NCI-H187 treated with DMSO at 0.1 percent for 48 hours (cell line): ENCODE results near the gene ENTR1.
"Not testable (repeated sequence)": the region's sequence is repeated elsewhere in the genome, so short reads cannot be mapped to it uniquely, and the experiment has no call there.

ENCODE experiments used
- DNase-seq: peaks from one replicate; lab custom pipeline; 2025; lab: John Stamatoyannopoulos, UW

Gene ENTR1

GRCh38 chr9:136438548-136439480 lies 28.4 kb upstream of the ENTR1 start:
- DNase-seq = no peak

GRCh38 chr9:136437839-136438547 lies 27.6 kb upstream of the ENTR1 start:
- DNase-seq = no peak

GRCh38 chr9:136437430-136437829 lies 27.0 kb upstream of the ENTR1 start:
- DNase-seq = no peak

GRCh38 chr9:136436055-136436634 lies 25.7 kb upstream of the ENTR1 start:
- DNase-seq = no peak

- DNase-seq = no peak
Measured at GRCh38 chr9:136434580-136435169, 24.3 kb upstream of the ENTR1 start.

GRCh38 chr9:136433849-136434579 lies 23.6 kb upstream of the ENTR1 start:
- no peak for DNase-seq

- no peak for DNase-seq
Measured at GRCh38 chr9:136433043-136433715, 22.8 kb upstream of the ENTR1 start.

- DNase-seq = no peak
Measured at GRCh38 chr9:136432591-136432990, 22.2 kb upstream of the ENTR1 start.

- no peak for DNase-seq
Measured at GRCh38 chr9:136431782-136432350, 21.5 kb upstream of the ENTR1 start.

- no peak for DNase-seq
Measured at GRCh38 chr9:136430588-136431234, 20.3 kb upstream of the ENTR1 start.

- no peak for DNase-seq
Measured at GRCh38 chr9:136429683-136430491, 19.5 kb upstream of the ENTR1 start.

GRCh38 chr9:136429075-136429628 lies 18.7 kb upstream of the ENTR1 start:
- DNase-seq = no peak

- no peak for DNase-seq
Measured at GRCh38 chr9:136426787-136427186, 16.4 kb upstream of the ENTR1 start.

GRCh38 chr9:136425367-136425766 lies 15.0 kb upstream of the ENTR1 start:
- not testable (repeated sequence) for DNase-seq

- no peak for DNase-seq
Measured at GRCh38 chr9:136424750-136425362, 14.4 kb upstream of the ENTR1 start.

GRCh38 chr9:136423432-136424146 lies 13.2 kb upstream of the ENTR1 start:
- DNase-seq = no peak

GRCh38 chr9:136422876-136423275 lies 12.5 kb upstream of the ENTR1 start:
- no peak for DNase-seq

GRCh38 chr9:136421791-136422190 lies 11.4 kb upstream of the ENTR1 start:
- no peak for DNase-seq
